GM12873 (cell line): ENCODE measurements around the gene ZBTB42.

ENCODE experiments used
- TF ChIP-seq, protein P1 (sequence below): IDR thresholded peaks from 2 replicates; pipeline ENCODE4 v1.5.1; 2012; ENCODE audit warnings: low read depth, mild to moderate bottlenecking, moderate library complexity, low read length, control low read depth; ENCODE audit not compliant: insufficient read depth; ENCODE audit errors: missing control alignments

The ZBTB42 gene

DNA sequence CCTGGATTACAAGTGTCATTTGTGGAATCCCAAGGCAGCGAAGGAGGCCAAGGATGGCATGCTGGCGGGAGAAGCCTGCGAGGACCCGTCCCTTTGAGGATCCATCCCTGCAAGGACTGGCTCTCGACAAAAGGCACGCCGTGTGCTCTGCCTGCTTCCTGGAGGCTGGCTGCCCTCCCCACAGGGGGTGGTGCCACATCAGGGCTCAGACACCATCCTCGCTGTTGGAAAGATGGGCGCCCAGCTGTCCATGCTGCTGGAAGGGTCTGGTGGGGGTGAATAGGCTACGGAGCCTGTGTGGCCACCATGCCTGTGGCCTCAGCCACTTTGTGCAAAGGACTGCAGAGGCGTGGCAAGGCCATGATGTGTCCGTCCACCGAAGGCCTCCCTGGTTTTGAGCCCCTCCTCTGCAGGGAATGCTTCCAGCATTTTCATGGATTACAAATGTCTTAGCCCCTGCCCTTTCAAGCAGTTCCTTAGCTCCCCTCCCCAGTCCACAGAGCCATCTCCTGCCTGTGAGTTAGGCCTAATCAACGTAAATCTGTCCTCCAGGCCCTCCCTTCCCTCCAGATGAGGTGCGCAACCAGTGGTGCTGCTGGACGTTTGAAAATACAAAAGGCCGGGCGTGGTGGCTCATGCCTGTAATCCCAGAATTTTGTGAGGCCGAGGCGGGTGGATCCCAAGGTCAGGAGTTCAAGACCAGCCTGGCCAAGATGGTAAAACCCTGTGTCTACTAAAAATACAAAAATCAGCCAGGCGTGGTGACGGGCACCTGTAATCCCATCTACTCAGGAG is 22.1 kb downstream of the ZBTB42 start:
- TF ChIP-seq, protein P1, sequence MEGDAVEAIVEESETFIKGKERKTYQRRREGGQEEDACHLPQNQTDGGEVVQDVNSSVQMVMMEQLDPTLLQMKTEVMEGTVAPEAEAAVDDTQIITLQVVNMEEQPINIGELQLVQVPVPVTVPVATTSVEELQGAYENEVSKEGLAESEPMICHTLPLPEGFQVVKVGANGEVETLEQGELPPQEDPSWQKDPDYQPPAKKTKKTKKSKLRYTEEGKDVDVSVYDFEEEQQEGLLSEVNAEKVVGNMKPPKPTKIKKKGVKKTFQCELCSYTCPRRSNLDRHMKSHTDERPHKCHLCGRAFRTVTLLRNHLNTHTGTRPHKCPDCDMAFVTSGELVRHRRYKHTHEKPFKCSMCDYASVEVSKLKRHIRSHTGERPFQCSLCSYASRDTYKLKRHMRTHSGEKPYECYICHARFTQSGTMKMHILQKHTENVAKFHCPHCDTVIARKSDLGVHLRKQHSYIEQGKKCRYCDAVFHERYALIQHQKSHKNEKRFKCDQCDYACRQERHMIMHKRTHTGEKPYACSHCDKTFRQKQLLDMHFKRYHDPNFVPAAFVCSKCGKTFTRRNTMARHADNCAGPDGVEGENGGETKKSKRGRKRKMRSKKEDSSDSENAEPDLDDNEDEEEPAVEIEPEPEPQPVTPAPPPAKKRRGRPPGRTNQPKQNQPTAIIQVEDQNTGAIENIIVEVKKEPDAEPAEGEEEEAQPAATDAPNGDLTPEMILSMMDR, result no peak

DNA sequence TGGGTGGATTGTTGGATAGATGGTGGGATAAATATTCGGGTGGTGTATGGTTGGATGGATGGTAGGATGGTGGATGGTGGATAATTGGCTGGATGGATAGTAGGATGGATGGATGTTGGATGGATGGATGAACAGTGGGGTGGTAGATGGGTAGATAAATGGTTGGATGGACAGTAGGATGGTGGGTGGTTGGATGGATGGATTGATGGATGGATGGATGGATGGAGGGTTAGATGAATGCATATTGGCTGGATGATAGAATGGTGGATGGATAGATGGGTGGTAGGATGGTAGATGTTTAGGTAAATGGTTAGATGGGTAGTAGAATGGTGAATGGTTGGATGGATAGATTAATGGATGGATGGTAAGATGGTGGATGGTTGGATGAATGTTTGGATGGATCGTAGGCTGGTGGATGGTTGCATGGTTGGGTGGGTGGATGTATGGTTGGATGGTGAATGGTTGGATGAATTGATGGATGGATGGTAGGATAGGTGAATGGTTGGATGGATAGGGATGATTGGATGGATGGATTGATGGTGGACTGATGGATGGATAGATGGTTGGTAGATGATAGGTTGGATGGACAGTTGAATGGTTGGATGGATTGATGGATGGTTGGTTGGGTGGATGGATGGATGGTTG is 23.6 kb downstream of the ZBTB42 start:
- TF ChIP-seq, protein P1, result no peak

DNA sequence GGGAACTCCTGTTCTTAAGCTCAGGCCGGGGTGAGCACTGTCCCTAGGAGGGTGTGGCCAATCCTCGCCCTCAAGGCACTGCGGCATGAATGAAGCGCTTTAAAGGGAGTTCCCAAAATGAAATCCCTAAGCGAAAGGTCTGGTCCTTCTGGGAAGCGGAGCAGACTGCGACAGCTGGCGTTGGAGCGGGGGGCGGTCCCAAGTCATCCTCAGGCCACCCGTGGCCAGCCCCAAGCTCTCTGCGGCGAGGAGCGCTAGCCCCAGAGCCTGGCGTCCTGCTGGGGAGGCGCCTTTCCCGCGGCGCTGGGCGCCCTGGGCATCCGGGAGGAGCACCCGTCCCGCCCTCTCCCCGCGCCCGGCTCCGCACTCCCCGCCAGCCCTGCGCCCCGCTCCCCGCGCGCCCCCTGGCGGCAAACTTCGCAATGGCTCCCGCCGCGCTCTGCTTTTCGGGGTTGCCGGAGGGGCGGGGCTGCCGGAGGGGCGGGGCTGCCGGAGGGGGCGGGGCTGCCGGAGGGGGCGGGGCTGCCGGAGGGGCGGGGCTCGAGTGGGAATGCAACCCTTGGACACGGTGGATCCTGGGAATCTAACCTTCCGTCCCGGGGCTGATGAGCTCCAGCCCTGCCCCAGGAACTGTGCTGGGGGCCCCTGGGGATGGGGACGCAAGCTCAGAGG is 25.4 kb downstream of the ZBTB42 start:
- TF ChIP-seq, protein P1, result peak; percentile 60

DNA sequence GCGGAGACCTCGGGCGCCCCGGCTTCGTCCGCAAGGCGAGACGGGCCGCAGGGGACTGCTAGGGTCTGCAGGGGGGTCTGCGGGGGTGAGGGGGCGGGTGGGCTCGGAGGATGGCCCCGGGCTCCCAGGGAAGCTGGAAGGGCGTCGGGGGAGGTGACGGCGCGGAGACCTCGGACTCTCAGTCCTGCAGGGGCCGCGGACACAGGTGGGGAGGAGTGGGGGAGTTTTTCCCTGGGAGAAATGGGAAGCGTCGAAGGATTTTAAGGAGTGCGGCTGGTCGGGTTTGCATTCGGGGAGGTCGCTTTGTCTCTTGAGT is 25.9 kb downstream of the ZBTB42 start:
- TF ChIP-seq, protein P1, result no peak

DNA sequence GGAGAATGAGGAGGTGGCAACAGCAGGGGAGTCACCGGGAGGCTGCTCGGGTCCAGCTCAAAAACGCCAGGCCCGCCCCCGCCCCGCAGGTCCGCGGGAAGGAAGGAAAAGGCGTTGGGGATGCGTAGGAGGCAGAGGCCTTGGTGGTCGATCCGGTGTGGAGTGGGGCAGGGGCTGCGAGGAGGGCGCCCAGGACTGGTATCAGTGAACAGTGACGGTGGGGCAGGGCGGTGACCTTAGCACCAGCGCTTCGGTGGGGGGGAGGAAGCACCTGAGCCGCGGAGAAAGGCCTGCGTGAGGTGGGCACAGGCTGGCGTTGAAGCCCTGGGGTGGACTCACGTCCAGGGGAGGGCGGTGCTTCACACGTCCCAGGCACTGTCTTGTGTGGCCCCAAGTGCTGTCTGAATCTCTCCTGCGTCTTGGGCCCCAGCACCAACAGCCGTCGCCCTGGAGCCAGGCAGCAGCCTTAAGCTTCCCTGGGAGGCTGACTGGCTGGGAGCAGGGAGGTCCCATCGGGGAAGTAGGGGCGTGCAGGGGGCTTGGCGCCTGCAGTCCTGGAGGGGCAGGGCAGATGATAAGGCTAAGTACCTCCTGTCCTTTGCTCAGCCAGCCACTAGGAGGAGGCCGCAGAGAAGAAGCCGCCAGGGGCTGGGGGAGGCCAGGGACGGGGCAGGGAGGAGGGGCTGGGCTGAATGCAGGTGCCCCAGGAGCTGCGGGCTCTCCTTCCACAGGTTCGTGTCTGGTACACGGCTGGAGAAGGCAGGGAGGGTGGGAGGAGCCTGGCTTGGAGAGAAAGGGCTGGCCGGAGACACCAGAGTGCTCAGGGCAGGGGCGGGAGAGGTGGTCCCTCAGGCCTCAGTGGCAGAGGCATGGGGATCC is 26.5 kb downstream of the ZBTB42 start:
- TF ChIP-seq, protein P1, result peak; percentile 55

DNA sequence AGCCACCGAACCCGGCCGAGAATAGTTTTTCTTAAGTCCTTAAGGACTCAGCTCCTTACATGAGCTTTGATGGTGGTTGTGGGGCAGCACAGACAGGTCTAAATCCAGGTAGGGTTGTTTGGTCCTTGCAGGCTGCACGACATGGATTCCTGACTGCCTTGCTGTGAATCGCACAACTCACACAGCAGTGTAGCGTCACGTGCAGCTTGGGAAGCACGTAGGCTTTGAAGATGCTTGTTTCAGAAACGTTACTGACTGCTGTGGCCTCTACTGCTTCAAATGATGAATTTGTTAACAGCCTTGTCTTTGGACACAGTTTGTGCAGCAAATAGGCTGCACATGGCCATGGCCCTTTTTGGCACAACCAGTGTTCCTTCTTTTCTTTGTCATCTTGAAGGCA is 29.9 kb downstream of the ZBTB42 start:
- TF ChIP-seq, protein P1, result no peak
